ENCODE measurements around the gene PREX1. TPM values are rescaled to one million over a fixed set of nuclear protein-coding genes. Genes with fewer than 3 reads are reported as not detected.

Gene PREX1
- polyA plus RNA-seq, 1 donor (not counting 4 experiments of a cell fraction or from before 2014, with no cell fraction given), result 0.22 TPM

DNA sequence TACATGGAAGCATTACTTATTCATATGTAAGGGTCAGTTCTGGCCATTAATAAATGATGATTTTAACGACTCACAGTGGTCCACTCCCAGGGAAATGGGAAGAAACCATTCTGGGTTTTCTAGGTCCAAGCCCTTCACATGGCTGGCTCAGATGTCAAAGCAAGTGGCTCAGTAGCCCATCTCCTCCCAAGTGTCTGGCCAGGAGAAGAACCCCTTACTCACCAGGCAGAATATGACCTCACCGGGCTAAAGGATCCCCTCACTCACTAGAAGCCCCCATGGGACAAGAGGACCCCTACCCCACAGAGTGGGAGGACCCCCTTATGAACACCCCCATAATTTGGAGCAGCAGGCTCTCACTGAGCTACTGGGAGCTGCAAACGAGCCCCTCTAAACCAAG, 34.0 kb downstream of the PREX1 start:
- DNase-seq (ENCODE audit: low read depth, low spot score) (no peak), FAIRE-seq (no peak)
- no peak overlapping the region for H2AFZ ChIP-seq (ENCODE audit: control insufficient read depth, low read length)
- no peak overlapping the region for H3K4me3 ChIP-seq (ENCODE audit: control insufficient read depth in 2 of 3, extremely low read depth in 1 of 3, insufficient read depth in 2 of 3, low read depth in 1 of 3, low read length in 3 of 3)
- H3K36me3 ChIP-seq (ENCODE audit: control insufficient read depth in 2 of 2, extremely low read depth in 1 of 2, insufficient read depth in 2 of 2, low read length in 2 of 2), result no peaks in the 10 kb centered on the region
- no peaks in the 10 kb centered on the region for H3K9me1 ChIP-seq (ENCODE audit: control insufficient read depth, extremely low read depth, insufficient read depth, low read length)
- TF ChIP-seq EZH2 (IDR thresholded peaks at IDR 0.05; ENCODE audit: low read length), result no peak
- H4K20me1 ChIP-seq (ENCODE audit: control insufficient read depth, extremely low read depth, insufficient read depth, low read length), result no peaks in the 10 kb centered on the region
- dilution Hi-C loops (cut with MboI; ENCODE audit: extremely low pct_ligation_motif_present, low sequenced_read_pairs), result no loop called here
- no peak overlapping the region for H3K4me2 ChIP-seq (ENCODE audit: control insufficient read depth, extremely low read depth, insufficient read depth, low read depth, low read length)
- H3K27ac ChIP-seq (ENCODE audit: control insufficient read depth, insufficient read depth, low read length), result no peak overlapping the region
- H3K4me1 ChIP-seq (ENCODE audit: control insufficient read depth, extremely low read depth, insufficient read depth, low read length), result no peaks in the 10 kb centered on the region
- H3K9ac ChIP-seq (ENCODE audit: control insufficient read depth, extremely low read depth, insufficient read depth, low read length), result no peak overlapping the region
- no peaks in the 10 kb centered on the region for H3K9me3 ChIP-seq (ENCODE audit: control insufficient read depth, low read depth, low read length)
- peaks cover 13% of the 10 kb centered on the region for H3K27me3 ChIP-seq (ENCODE audit: control insufficient read depth, extremely low read depth, insufficient read depth, low read length)
- no peaks in the 10 kb centered on the region for H3K79me2 ChIP-seq (ENCODE audit: control insufficient read depth, insufficient read depth, low read length)

- Histone ChIP-seq H3K9me3 (ENCODE audit: control insufficient read depth, low read depth, low read length) (no peaks in the 10 kb centered on the region), H3K4me1 (ENCODE audit: control insufficient read depth, extremely low read depth, insufficient read depth, low read length) (no peaks in the 10 kb centered on the region), H3K27me3 (ENCODE audit: control insufficient read depth, extremely low read depth, insufficient read depth, low read length) (peaks cover 13% of the 10 kb centered on the region), H3K36me3 (ENCODE audit: control insufficient read depth in 2 of 2, extremely low read depth in 1 of 2, insufficient read depth in 2 of 2, low read length in 2 of 2) (no peaks in the 10 kb centered on the region), H4K20me1 (ENCODE audit: control insufficient read depth, extremely low read depth, insufficient read depth, low read length) (no peaks in the 10 kb centered on the region), H3K4me2 (ENCODE audit: control insufficient read depth, extremely low read depth, insufficient read depth, low read depth, low read length) (no peak overlapping the region), H2AFZ (ENCODE audit: control insufficient read depth, low read length) (no peak overlapping the region), H3K4me3 (ENCODE audit: control insufficient read depth in 2 of 3, extremely low read depth in 1 of 3, insufficient read depth in 2 of 3, low read depth in 1 of 3, low read length in 3 of 3) (no peak overlapping the region), H3K79me2 (ENCODE audit: control insufficient read depth, insufficient read depth, low read length) (no peaks in the 10 kb centered on the region), H3K9me1 (ENCODE audit: control insufficient read depth, extremely low read depth, insufficient read depth, low read length) (no peaks in the 10 kb centered on the region), H3K9ac (ENCODE audit: control insufficient read depth, extremely low read depth, insufficient read depth, low read length) (no peak overlapping the region), H3K27ac (ENCODE audit: control insufficient read depth, insufficient read depth, low read length) (no peak overlapping the region)
- DNase-seq (ENCODE audit: low read depth, low spot score) (no peak), FAIRE-seq (no peak)
- dilution Hi-C loops (cut with MboI; ENCODE audit: extremely low pct_ligation_motif_present, low sequenced_read_pairs), result no loop called here
- TF ChIP-seq EZH2 (IDR thresholded peaks at IDR 0.05; ENCODE audit: low read length) (no peak), CTCF (optimal IDR thresholded peaks at IDR 0.05 in 1 of 3, IDR thresholded peaks at IDR 0.05 in 1 of 3, conservative IDR thresholded peaks at IDR 0.05 in 1 of 3; ENCODE audit: extremely low read depth in 1 of 3, insufficient read depth in 2 of 3, low read length in 3 of 3) (no peak)
These were observed 36.1 kb downstream of the PREX1 start for GRCh38 chr20:48791666-48792071.

GRCh38 chr20:48791014-48791413, 36.8 kb downstream of the PREX1 start:
- H3K4me2 ChIP-seq (ENCODE audit: control insufficient read depth, extremely low read depth, insufficient read depth, low read depth, low read length), result no peak overlapping the region
- FAIRE-seq, result no peak
- no peak overlapping the region for H3K9ac ChIP-seq (ENCODE audit: control insufficient read depth, extremely low read depth, insufficient read depth, low read length)
- dilution Hi-C loops (cut with MboI; ENCODE audit: extremely low pct_ligation_motif_present, low sequenced_read_pairs), result no loop called here
- H3K27me3 ChIP-seq (ENCODE audit: control insufficient read depth, extremely low read depth, insufficient read depth, low read length), result peaks cover 13% of the 10 kb centered on the region
- H3K9me1 ChIP-seq (ENCODE audit: control insufficient read depth, extremely low read depth, insufficient read depth, low read length), result no peaks in the 10 kb centered on the region
- no peak overlapping the region for H2AFZ ChIP-seq (ENCODE audit: control insufficient read depth, low read length)
- no peaks in the 10 kb centered on the region for H3K36me3 ChIP-seq (ENCODE audit: control insufficient read depth in 2 of 2, extremely low read depth in 1 of 2, insufficient read depth in 2 of 2, low read length in 2 of 2)
- H3K4me1 ChIP-seq (ENCODE audit: control insufficient read depth, extremely low read depth, insufficient read depth, low read length), result no peaks in the 10 kb centered on the region
- DNase-seq (ENCODE audit: low read depth, low spot score), result no peak
- H3K4me3 ChIP-seq (ENCODE audit: control insufficient read depth in 2 of 3, extremely low read depth in 1 of 3, insufficient read depth in 2 of 3, low read depth in 1 of 3, low read length in 3 of 3), result no peak overlapping the region
- H4K20me1 ChIP-seq (ENCODE audit: control insufficient read depth, extremely low read depth, insufficient read depth, low read length), result no peaks in the 10 kb centered on the region
- no peaks in the 10 kb centered on the region for H3K9me3 ChIP-seq (ENCODE audit: control insufficient read depth, low read depth, low read length)
- H3K79me2 ChIP-seq (ENCODE audit: control insufficient read depth, insufficient read depth, low read length), result no peaks in the 10 kb centered on the region
- H3K27ac ChIP-seq (ENCODE audit: control insufficient read depth, insufficient read depth, low read length), result no peak overlapping the region
- TF ChIP-seq CTCF (optimal IDR thresholded peaks at IDR 0.05 in 1 of 3, IDR thresholded peaks at IDR 0.05 in 1 of 3, conservative IDR thresholded peaks at IDR 0.05 in 1 of 3; ENCODE audit: extremely low read depth in 1 of 3, insufficient read depth in 2 of 3, low read length in 3 of 3) (no peak), EZH2 (IDR thresholded peaks at IDR 0.05; ENCODE audit: low read length) (no peak)
